DMS79 (cell line): ENCODE measurements around the gene DOP1B.
"Not testable (repeated sequence)": the region's sequence is repeated elsewhere in the genome, so short reads cannot be mapped to it uniquely, and the experiment has no call there.

Experiments
- DNase-seq: peaks from one replicate; lab custom pipeline; 2025; lab: John Stamatoyannopoulos, UW

DOP1B gene

DNA sequence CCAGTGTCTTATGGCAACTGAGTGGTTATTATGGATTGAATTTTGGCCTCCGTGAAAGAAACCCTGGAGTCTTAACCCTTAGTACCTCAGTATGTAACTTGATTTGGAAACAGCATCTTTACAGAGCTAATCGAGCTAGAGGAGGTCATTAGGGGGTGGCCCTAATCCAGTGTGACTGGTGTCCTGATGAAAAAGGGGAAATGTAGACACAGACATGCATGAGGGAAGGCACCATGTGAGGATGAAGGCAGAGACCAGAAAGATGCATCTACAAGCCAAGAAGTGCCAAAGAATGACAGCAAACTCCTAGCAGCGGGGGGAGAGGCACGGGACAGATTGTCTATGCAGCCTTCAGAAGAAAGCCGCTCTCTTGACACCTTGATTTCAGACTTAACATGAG is 14.7 kb downstream of the DOP1B start:
- no peak for DNase-seq

DNA sequence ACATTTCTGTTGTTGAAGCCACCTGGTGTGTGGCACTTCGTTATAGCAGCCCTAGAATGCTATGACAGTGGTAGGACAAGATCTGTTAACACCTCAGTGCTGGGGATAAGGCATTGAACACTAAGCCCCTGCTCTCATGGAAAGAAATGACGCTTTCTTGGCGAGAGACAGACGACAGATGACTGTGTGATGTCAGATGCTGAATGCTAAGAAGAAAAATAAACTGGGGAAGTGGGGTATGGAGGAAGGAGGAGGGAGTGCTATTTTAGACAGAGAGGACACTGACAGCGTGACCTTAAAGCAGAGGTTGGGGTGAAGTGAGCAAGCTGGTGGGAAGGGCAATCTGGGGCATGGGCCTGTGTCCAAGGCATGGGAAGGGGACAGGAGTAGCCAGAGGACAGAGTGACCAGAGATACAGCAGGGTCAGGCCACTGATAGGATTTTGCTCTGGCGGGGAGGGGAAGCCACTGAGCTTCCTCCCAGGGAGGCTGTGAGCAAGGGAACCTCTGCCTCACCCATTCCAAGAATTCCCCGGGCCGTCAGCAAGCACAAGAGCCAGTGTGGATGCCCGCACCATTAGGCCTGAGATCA is 15.2 kb downstream of the DOP1B start:
- no peak for DNase-seq

DNA sequence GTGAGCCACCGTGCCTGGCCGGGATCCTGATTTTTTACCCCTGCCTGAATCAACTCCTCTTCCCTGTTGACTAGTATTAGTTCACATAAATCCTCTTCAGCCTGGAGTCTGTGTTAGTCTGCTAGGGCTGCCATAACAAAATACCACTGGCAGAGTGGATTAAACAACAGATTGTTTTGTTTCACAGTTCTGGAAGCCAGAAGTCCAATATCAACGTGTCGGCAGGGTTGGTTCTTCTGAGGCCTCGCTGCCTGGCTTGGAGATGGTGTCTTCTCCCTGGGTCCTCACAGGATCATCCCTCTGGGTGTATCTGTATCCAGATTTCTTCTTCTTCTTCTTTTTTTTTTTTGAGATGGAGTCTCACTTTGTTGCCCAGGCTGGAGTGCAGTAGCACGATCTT is 18.2 kb downstream of the DOP1B start:
- no peak for DNase-seq

DNA sequence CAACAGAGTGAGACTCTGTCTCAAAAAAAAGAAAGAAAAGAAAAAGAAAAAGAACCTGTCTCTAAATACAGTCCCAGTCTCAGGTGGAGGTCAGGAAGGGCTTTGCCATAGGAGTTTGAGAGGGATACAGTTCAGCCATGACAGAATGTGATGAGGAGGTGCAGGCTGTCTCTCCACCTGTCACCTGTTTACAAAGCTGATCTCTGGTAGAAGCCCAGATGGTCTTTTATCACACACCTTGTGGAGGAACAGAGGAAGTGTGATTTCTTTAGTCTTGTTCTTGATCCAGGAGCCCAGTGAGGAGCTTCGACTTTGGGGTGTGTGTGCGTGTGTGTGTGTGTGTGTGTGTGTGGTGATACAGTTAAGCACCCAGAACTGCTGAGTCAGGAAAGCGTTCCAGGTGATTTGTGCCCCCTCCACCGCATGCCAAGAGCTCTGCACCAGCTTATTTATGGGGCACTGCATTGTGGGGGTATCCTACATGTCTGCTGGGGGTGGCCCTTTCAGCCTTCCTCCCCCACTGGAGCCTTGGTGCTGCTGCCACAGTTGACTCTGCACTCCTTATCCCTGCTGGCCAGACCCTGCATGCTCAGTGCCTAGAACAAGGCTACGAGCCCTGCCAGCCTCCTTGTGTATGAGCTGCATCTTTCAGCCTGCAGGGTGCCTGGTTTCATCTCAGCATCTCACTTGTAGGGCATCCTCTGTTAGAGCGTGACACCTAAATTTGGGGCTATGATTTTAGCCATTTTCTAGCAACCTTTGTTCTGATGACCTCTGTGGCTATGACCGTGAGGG is 19.3 kb downstream of the DOP1B start:
- DNase-seq: no peak

DNA sequence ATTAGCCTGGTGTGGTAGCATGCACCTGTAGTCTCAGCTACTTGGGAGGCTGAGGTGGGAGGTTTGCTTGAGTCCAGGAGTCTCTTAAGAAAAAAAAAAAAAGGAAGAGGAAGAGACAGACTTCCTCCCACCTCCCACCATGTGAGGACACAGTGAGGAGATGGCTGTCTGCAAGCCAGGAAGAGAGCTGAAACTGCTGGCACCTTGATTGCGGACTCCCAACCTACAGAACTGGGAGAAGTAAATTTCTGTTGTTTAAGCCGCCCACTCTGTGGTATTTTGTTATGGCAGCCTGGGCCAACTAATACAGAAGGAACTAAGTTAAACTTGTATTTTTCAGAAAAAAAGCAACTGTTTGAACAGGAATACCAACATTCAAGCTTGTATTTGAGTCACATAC is 21.7 kb downstream of the DOP1B start:
- DNase-seq: no peak

- no peak for DNase-seq
Measured at GRCh38 chr21:36179145-36179544, 22.5 kb downstream of the DOP1B start.

DNA sequence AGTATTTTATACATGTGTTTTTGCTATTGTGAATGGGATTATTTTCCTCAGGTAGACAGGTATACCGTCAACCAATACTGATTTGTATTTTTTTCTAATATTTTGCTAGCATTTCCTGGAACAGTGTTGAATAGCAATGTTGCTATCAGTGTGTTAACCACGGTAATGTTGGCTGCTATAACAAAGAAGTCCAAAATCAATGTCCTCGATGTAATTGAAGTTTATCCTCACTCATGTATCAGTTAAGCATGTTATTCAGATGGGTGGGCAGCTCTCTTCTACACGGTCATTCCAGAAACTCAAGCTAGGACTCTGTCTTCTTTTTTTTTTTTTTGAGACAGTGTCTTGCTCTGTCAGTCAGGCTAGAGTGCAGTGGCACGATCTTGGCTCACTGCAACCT is 24.3 kb downstream of the DOP1B start:
- DNase-seq: no peak

GRCh38 chr21:36183144-36183795 is 26.6 kb downstream of the DOP1B start:
- DNase-seq: no peak

- no peak for DNase-seq
Measured at GRCh38 chr21:36184545-36184944, 27.9 kb downstream of the DOP1B start.

DNA sequence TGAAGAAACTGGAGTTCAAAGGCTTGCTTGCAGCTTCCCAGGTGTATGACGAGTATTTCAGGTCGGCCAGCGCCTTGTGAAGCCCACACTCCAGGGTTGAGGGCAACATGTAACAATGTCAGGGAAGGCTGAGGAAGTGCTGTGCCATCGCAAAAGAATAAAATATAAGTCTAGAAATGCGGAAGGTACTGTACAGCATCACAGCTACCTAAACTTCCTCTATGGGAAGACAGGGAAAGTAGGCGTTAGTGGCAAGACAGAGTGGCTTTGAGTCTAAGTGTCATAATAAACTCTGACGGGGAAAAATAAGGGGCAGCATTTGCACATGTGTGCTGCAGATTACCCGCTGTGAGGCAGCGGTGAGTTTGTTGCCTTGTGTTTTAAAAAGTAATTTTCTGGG is 28.9 kb downstream of the DOP1B start:
- no peak for DNase-seq

- DNase-seq: no peak
Measured at GRCh38 chr21:36186081-36186480, 29.5 kb downstream of the DOP1B start.

- DNase-seq: no peak
Measured at GRCh38 chr21:36186506-36187399, 30.1 kb downstream of the DOP1B start.

- DNase-seq: peak; percentile 37
Measured at GRCh38 chr21:36188081-36188681, 31.6 kb downstream of the DOP1B start.

- no peak for DNase-seq
Measured at GRCh38 chr21:36188937-36189336, 32.3 kb downstream of the DOP1B start.

DNA sequence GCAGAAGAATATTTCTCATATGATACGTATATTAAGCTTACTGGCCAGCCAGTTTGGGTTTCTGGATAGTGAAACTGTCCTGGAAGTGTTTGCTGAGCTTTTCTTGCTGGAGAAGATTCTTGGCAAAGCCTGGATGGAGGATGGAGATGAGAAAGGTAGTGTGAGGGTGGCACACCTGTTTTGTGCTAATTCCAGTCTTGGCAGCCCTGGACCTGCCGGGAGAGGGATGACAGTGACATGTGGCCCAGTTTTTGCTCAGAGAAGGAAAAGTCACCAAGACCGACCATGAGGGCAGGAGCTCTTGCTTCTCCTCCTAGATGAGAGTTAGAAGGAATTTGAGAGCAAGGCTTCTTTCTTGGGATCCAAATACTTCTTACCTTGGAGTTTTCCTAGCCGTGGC is 34.1 kb downstream of the DOP1B start:
- DNase-seq: no peak

DNA sequence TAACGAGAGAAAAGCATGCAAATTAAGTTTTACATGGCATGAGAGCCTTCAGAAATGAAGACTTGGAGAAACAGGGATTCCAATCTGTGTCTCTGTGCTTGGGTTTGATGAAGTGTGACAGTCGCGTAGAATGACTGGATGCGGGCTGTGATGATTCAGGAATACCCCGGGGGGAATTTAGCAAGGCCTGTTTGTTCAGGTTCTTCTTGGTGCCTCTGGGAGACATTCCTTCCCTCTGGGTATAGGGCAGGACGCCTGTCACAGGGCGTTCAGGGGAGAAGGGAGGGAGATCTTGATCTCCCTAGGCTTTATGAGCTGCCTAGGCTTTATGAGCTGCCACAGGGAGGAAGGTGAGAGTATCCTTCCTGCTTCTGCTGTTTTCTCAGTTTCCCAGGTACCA is 36.6 kb downstream of the DOP1B start:
- DNase-seq: no peak

- peak; percentile 82 for DNase-seq
Measured at GRCh38 chr21:36194024-36194423, 37.4 kb downstream of the DOP1B start.

DNA sequence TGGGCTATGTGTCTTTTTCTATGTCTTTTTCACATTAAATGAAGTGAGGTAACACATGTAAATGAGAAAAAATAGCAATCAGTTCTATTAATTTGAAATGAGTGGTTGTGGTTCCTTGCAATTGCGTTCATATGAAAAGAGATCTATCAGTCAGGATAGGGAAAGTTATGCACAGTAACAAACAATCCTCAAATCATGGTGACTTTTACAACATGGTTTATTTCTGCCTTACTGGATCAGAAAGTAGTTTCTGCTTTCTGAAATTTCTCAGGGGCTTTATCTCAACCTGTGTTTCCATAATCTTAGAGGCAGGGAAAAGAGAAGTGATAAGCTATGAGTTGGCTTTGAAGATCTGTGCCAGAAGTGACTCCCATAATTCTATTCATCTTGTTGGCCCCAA is 39.0 kb downstream of the DOP1B start:
- no peak for DNase-seq

DNA sequence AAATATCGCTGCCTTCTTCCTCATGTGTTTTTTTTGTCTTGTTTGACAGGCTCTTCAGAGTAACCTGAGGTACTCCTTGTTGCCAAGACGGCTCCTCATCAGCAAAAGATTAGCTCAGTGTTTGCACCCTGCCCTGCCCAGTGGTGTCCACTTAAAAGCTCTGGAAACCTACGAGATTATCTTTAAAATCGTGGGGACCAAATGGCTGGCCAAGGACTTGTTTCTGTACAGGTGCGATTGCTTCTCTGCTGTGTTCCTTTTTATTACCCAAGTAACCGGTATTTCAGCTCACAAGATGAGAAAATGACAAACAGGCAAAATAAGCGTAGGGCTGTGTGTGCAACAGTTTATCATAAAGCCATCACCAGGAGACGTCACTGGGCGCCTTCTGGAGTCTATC is 42.4 kb downstream of the DOP1B start:
- DNase-seq: no peak

GRCh38 chr21:36199575-36199974 is 43.0 kb downstream of the DOP1B start:
- DNase-seq: not testable (repeated sequence)

DNA sequence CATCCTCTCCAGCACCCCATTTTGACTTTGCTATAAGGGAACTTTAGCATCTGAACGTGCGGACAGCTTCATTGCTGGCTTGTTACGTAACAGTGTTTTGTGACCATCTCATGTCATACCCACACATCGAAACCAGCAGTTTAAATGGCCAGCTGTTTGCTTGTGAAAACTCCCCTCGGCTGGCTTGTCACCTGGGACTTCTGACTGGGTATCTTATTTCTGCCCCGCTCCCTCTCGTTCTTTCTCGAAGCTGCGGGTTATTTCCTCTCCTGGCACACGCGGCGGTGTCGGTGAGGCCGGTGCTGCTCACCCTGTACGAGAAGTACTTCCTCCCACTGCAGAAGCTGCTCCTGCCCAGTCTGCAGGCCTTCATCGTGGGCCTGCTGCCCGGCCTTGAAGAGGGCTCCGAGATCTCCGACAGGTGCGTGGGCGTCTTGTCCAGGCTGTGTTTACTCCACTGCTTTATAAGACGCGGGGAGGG is 43.5 kb downstream of the DOP1B start:
- no peak for DNase-seq
